Measurements from ENCODE around the gene C1QTNF9B.

DNA sequence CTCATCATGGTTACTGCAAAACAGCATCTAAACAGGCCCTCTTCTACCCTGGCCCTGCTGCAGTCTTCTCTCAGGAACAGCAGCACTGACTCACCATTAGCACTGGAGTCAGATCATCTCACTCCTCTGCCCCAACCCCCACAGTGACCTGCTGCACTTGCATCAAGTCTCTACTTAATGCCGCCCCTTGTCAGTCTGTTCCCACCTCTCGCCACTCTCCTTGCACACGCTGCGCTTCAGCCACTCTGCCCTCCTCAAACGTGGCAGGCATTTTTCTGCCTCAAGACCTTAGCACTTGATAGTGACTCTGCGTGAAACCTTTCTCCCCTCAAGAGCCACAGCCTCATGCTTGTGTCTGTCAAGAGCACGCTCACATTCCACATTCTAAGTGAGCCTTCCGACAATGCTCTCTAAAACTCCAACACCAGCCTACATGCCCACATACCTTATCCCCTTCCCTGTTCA, 30.2 kb downstream of the C1QTNF9B start:
- TF ChIP-seq EZH2 (IDR thresholded peaks at IDR 0.05; ENCODE audit: borderline replicate concordance, low read length) = no peak
- TF ChIP-seq, protein P1, sequence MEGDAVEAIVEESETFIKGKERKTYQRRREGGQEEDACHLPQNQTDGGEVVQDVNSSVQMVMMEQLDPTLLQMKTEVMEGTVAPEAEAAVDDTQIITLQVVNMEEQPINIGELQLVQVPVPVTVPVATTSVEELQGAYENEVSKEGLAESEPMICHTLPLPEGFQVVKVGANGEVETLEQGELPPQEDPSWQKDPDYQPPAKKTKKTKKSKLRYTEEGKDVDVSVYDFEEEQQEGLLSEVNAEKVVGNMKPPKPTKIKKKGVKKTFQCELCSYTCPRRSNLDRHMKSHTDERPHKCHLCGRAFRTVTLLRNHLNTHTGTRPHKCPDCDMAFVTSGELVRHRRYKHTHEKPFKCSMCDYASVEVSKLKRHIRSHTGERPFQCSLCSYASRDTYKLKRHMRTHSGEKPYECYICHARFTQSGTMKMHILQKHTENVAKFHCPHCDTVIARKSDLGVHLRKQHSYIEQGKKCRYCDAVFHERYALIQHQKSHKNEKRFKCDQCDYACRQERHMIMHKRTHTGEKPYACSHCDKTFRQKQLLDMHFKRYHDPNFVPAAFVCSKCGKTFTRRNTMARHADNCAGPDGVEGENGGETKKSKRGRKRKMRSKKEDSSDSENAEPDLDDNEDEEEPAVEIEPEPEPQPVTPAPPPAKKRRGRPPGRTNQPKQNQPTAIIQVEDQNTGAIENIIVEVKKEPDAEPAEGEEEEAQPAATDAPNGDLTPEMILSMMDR (conservative IDR thresholded peaks at IDR 0.05 in 1 of 2, IDR thresholded peaks at IDR 0.05 in 1 of 2; ENCODE audit: extremely low read depth in 1 of 2, insufficient read depth in 1 of 2, low read depth in 1 of 2, low read length in 2 of 2) = no peak
